Body of pancreas (tissue), 4 donors: ENCODE measurements around the gene TLR2.

Experiments
- POLR2A ChIP-seq, 3 donors: fragments of 450-650 bp; IDR thresholded peaks; one replicate each; pipeline ENCODE4 v1.6.1; 2016; ENCODE audit warnings: antibody characterized with exemption in 3 of 3, mild to moderate bottlenecking in 2 of 3
- TF ChIP-seq, protein P1 (sequence below), 7 experiments: fragments of 450-650 bp in 4 of 7; fragments of 200-600 bp in 3 of 7; sonication (generic) in 3 of 7; IDR thresholded peaks; one replicate each; pipeline ENCODE4 v1.5.1; 2016 to 2019; ENCODE audit warnings: antibody characterized with exemption in 7 of 7

DNA sequence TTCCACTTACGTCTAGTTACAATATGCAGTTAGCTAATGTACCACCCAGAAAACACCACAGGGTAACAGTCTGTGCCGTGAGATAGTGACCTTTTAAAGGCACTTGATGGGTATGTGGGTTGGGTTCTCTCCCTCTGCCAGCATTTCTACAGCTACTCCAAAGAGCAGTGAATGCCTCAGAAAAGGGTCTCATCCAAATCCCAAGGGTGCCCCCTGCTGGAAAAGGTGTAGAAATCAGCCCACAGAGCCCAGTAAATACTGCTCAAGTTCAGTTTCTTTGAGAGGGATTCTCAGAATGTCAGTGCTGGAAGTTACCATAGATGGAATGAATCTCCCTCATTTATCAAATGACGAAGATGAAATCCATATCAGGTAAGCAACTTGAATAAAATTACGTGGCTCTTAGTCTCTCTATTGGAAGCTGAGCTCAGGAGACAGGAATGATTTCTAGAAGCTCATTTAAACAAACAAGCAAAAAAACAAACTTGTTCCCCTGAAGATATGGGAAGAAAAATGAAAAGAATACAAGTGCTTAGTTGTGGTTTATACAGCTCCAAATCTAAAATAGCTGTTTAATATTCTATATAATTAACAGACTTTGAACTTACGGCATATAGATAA lies 66.2 kb downstream of the TLR2 start:
- TF ChIP-seq, protein P1, sequence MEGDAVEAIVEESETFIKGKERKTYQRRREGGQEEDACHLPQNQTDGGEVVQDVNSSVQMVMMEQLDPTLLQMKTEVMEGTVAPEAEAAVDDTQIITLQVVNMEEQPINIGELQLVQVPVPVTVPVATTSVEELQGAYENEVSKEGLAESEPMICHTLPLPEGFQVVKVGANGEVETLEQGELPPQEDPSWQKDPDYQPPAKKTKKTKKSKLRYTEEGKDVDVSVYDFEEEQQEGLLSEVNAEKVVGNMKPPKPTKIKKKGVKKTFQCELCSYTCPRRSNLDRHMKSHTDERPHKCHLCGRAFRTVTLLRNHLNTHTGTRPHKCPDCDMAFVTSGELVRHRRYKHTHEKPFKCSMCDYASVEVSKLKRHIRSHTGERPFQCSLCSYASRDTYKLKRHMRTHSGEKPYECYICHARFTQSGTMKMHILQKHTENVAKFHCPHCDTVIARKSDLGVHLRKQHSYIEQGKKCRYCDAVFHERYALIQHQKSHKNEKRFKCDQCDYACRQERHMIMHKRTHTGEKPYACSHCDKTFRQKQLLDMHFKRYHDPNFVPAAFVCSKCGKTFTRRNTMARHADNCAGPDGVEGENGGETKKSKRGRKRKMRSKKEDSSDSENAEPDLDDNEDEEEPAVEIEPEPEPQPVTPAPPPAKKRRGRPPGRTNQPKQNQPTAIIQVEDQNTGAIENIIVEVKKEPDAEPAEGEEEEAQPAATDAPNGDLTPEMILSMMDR (IDR thresholded peaks at IDR 0.05): peak; percentile 46 to 67 (median 55)
- TF ChIP-seq POLR2A (IDR thresholded peaks at IDR 0.05): no peak
